ENCODE data around the gene HMCES.

- TF ChIP-seq CTCF (IDR thresholded peaks at IDR 0.05; ENCODE audit: low read depth, low read length, missing input control) (no peak), YY1 (IDR thresholded peaks at IDR 0.05) (no peak), JUND (IDR thresholded peaks at IDR 0.05) (no peak), TAF1 (conservative IDR thresholded peaks at IDR 0.05) (no peak)
Measured at GRCh38 chr3:129324855-129325254, 46.2 kb downstream of the HMCES start.
